GM12878 (cell line): ENCODE results near the gene THAP5.

ENCODE experiments used
- CREB1 ChIP-seq: IDR thresholded peaks from 2 replicates; pipeline ENCODE4 v1.6.1; 2012; ENCODE audit warnings: low read depth, mild to moderate bottlenecking, inconsistent platforms
- JUND ChIP-seq: IDR thresholded peaks from 2 replicates; pipeline ENCODE4 v1.6.1; 2012; ENCODE audit warnings: low read depth, mild to moderate bottlenecking, low read length, improper control_type of control experiment, moderate library complexity
- NRF1 ChIP-seq: conservative IDR thresholded peaks from 2 replicates; pipeline ENCODE4 v1.6.1; 2011; ENCODE audit warnings: mild to moderate bottlenecking, low read depth, low read length, improper control_type of control experiment
- POLR2A ChIP-seq: IDR thresholded peaks from 2 replicates; pipeline ENCODE4 v1.6.1; 2011; ENCODE audit warnings: low read depth, mild to moderate bottlenecking, low read length
- RAD21 ChIP-seq: IDR thresholded peaks from 2 replicates; pipeline ENCODE4 v1.6.1; 2011; ENCODE audit warnings: mild to moderate bottlenecking, low read depth, low read length, moderate library complexity; ENCODE audit not compliant: insufficient read depth
- SIN3A ChIP-seq: IDR thresholded peaks from 2 replicates; pipeline ENCODE4 v1.6.1; 2012; ENCODE audit warnings: low read depth, low read length, improper control_type of control experiment
- TF ChIP-seq, protein P1 (sequence below): IDR thresholded peaks from 2 replicates; pipeline ENCODE4 v1.6.1; 2012; ENCODE audit warnings: low read depth, low read length, improper control_type of control experiment
- TF ChIP-seq, protein P2 (sequence below): fragments of 450-650 bp; IDR thresholded peaks from 2 replicates; pipeline ENCODE4 v1.6.1; 2016; ENCODE audit warnings: mild to moderate bottlenecking
- TF ChIP-seq, protein P3 (sequence below): fragments of 450-650 bp; IDR thresholded peaks from 2 replicates; pipeline ENCODE4 v1.6.1; 2017; ENCODE audit warnings: mild to moderate bottlenecking, moderate library complexity

GRCh38 chr7:108535744-108536143, 33.8 kb downstream of the THAP5 start:
- TF ChIP-seq RAD21 (no peak), CREB1 (no peak), NRF1 (no peak), SIN3A (no peak), POLR2A (no peak), JUND (no peak)
- TF ChIP-seq, protein P1, sequence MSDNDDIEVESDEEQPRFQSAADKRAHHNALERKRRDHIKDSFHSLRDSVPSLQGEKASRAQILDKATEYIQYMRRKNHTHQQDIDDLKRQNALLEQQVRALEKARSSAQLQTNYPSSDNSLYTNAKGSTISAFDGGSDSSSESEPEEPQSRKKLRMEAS, result no peak
- TF ChIP-seq, protein P2, sequence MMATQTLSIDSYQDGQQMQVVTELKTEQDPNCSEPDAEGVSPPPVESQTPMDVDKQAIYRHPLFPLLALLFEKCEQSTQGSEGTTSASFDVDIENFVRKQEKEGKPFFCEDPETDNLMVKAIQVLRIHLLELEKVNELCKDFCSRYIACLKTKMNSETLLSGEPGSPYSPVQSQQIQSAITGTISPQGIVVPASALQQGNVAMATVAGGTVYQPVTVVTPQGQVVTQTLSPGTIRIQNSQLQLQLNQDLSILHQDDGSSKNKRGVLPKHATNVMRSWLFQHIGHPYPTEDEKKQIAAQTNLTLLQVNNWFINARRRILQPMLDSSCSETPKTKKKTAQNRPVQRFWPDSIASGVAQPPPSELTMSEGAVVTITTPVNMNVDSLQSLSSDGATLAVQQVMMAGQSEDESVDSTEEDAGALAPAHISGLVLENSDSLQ, result no peak
- TF ChIP-seq, protein P3, sequence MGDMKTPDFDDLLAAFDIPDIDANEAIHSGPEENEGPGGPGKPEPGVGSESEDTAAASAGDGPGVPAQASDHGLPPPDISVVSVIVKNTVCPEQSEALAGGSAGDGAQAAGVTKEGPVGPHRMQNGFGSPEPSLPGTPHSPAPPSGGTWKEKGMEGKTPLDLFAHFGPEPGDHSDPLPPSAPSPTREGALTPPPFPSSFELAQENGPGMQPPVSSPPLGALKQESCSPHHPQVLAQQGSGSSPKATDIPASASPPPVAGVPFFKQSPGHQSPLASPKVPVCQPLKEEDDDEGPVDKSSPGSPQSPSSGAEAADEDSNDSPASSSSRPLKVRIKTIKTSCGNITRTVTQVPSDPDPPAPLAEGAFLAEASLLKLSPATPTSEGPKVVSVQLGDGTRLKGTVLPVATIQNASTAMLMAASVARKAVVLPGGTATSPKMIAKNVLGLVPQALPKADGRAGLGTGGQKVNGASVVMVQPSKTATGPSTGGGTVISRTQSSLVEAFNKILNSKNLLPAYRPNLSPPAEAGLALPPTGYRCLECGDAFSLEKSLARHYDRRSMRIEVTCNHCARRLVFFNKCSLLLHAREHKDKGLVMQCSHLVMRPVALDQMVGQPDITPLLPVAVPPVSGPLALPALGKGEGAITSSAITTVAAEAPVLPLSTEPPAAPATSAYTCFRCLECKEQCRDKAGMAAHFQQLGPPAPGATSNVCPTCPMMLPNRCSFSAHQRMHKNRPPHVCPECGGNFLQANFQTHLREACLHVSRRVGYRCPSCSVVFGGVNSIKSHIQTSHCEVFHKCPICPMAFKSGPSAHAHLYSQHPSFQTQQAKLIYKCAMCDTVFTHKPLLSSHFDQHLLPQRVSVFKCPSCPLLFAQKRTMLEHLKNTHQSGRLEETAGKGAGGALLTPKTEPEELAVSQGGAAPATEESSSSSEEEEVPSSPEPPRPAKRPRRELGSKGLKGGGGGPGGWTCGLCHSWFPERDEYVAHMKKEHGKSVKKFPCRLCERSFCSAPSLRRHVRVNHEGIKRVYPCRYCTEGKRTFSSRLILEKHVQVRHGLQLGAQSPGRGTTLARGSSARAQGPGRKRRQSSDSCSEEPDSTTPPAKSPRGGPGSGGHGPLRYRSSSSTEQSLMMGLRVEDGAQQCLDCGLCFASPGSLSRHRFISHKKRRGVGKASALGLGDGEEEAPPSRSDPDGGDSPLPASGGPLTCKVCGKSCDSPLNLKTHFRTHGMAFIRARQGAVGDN, result no peak
